GM19395 (cell line): Measurements from ENCODE around the gene PITPNM3.

Source experiments
- ATAC-seq: cut with Tn5 transposase; IDR thresholded peaks from one replicate; pipeline ENCODE4 v1.9.1; 2021; ENCODE audit warnings: mild to moderate bottlenecking, moderate library complexity; ENCODE audit not compliant: unreplicated experiment

PITPNM3 gene

GRCh38 chr17:6503641-6504195, 52.6 kb downstream of the PITPNM3 start:
- no peak for ATAC-seq

- no peak for ATAC-seq
Observed at GRCh38 chr17:6502871-6503509, 53.4 kb downstream of the PITPNM3 start.

DNA sequence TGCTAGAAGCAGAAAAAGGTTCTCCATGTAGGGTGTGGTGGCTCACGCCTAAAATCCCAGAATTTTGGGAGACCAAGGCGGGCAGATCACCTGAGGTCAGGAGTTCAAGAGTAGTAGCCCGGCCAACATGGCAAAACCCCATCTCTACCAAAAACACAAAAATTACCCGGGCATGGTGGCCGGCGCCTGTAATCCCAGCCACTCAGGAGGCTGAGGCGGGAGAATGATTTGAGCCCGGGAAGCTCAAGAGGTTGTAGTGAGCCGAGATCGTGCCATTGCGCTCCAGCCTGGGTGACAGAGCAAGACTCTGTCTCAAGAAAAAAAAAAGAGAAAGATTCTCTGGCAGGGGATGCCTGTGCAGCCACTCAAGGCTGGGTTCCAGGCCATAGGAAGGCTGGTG, 54.2 kb downstream of the PITPNM3 start:
- ATAC-seq: no peak

DNA sequence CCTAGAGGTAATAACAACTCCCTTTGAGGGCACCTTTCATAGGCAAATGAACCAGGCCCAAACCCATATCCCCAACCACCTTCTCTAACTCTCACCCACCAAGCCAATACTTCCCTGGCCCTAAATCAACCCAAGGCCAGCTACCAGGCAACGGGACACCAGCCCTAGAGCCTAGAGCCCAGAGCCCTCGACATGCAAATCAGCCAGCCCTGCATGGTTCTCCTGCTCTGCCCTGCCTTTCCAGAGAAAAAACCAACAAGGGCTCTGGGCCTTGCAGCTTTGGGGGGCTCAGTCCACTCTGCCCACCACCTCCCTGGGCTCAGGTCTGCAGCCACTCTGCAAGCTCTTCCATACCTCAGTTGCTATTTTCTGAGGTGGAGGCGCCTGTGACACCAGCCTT, 55.0 kb downstream of the PITPNM3 start:
- no peak for ATAC-seq

DNA sequence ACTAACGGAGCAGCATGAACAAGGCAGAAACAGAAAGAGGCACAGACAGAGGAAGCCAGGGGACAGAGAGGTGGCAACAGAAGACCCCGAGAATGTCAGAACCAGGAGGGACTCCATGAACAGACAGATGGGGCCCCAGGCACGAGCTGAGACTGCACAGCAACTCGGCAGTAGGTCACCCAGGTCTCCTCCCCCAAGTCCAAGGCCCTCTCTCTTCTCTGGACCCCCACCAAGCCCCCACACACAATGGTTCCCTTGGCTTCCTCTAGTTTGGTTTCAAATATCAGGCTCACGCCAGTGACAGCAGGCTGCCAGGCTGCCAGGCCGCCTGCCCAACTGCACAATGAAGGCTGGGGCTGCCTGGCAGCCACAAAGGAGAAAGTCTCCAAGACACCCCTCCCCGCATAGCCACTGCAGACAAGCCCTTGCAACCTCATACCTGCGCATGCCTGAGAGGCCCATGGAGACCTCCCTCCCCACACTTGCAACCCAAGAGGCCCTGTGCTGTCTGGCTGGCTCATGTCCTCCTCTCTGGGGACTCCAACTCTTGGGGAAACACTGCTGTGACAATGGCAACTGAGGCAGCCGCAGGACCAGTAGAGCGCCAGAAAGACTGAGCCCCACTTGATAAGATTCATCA, 57.3 kb downstream of the PITPNM3 start:
- ATAC-seq: no peak

DNA sequence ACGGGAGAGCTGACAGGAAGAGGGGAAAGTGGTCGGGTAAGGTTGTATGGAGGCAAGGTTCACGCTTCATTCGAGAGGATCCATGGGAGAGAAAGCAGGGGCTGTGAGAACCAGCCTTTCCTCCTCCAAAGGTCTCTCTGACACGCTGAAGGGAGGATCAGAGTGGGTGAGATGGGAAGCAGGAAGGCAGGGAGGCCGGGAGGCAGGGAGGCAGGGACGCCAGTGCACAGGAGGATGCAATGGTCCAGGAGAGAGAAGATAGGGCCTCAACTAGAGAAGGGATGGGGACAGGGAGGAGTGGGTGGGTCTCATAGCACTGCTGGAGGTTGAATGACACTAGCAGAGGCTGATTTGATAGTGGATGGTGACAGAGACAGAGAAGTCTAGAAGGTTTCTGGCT, 58.0 kb downstream of the PITPNM3 start:
- ATAC-seq: no peak

- no peak for ATAC-seq
Observed at GRCh38 chr17:6497496-6498221, 58.7 kb downstream of the PITPNM3 start.

- ATAC-seq: no peak
Observed at GRCh38 chr17:6496640-6497441, 59.5 kb downstream of the PITPNM3 start.

- no peak for ATAC-seq
Observed at GRCh38 chr17:6496116-6496481, 60.3 kb downstream of the PITPNM3 start.

DNA sequence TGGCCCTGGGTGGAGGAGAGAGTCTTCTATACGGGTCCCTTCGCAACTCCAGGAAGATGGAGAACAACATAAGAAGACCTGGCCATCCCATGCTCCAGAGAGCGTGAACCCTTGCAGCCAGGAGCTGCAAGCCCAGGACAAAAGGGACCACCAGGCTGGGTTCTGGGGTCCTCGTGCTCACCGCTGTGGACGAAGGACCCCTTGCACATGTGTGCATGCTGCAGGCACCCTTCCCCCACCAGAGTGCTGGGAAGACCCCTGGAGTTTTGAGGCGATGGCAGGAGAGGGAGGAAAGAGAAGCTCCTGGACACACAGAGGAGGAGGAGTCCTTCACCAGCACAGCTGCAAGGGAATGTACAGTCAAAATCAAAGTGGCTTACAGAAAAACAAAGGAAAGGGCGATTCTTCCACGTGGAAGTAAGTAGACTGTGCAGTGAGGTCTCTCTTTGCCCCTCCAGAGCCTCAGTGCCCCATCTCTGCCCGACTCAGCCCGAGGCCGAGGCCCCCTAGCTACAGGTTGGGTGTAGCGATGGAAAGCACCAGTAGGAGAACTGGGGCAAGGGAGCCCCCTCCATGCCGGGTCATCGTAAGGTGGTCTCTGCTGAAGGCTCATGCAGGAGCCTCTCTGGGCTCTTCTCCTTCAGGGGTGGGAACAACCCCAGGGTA, 60.8 kb downstream of the PITPNM3 start:
- no peak for ATAC-seq

DNA sequence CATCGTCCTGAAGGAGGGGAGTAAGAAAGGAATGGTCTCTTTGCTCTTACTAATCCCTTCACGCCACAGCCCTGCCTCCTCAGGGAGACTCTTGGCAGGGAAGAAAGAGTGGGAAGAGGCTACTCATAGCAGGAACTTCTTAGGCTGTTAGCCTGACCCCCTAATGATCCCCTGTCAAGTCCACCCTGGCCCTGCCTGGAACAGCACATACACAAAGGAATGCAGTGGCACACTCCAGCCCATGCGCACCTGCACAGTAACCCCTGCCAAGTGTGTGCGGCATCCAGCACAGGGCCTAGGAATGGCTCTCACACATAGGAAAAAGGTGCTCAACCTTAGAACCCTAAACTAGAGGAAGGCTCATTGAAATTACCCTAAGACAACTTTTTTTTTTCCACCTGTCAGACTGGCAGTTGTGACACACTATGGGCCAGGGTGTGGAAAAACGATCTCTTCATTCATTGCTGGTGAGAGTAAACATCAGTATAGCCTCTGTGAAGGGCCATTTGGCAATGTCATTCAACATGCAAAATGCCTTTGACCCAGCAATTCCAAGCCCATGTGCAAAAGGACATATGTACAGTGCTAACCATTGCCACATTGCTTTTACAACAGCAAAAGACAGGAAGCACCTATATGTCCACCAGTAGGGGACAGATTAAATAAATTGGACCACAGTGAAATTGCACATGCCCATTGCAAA, 62.0 kb downstream of the PITPNM3 start:
- no peak for ATAC-seq

- ATAC-seq: no peak
Observed at GRCh38 chr17:6492892-6493674, 63.3 kb downstream of the PITPNM3 start.

- ATAC-seq: no peak
Observed at GRCh38 chr17:6491071-6491700, 65.2 kb downstream of the PITPNM3 start.

- no peak for ATAC-seq
Observed at GRCh38 chr17:6489016-6489550, 67.3 kb downstream of the PITPNM3 start.

- ATAC-seq: no peak
Observed at GRCh38 chr17:6488008-6488539, 68.3 kb downstream of the PITPNM3 start.

DNA sequence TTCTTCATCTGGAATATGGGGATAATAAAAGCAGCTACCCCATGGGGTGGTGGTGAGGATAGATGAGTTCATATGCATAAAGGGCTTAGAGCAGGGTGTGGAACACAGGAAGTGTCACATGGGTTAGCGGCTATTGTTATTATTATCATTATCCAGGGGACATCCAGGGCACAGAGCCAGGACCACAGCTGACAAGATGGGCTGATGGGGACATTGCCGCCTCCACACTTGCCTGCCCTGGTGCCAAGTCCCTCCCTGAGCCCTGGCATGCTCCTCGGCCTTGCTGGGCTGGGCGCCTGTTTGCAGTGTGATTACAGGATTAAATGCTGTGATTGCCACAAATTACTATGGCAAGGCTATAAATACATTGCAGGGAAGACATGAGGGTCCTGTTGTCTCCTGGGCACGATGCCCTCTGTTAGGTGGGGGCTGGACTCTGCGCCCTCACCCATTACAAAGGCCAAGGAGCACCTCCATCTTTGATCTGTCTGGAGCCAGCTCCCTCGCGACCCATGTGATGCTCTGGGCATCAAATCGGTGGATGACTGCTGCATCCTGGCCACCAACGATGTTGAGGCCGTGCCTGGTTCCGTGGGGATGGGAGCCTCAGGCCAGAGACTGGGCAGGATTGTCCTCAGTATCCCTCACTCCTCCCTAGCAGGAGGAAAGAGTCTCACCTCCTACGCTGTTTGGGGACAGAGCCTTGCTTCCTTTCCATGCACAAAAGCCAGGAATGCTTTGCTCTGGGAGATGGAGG, 68.9 kb downstream of the PITPNM3 start:
- no peak for ATAC-seq

- no peak for ATAC-seq
Observed at GRCh38 chr17:6485646-6486412, 70.5 kb downstream of the PITPNM3 start.
